ENCODE results near the gene EMP2.

DNA sequence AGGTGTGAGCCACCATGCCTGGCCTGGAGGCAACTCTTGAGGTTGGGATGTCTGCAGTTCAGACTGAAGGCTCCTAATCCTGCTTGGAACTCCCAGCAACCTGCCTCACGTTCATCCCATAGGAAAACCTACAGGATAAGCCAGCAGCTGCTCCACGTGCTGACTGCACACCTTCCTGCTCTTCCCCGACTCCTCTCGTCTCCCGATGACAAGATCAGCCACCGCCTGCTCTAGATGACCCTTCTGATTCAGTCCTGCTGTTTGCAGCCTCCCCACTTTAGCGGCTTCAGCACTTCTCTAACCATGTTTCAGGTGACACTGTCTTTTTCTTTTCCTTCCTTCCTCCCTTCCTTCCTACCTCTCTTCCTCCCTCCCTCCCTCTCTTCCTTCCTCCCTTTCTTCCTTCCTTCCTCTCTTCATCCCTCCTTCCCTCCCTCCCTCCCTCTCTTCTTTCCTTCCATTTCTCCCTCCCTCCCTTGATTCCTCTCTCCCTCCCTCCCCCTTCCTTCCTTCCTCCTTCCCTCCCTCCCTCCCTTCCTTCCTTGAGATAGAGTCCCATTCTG lies 61.8 kb downstream of the EMP2 start:
- TF ChIP-seq POLR2A (IDR thresholded peaks at IDR 0.05) (no peak), EP300 (IDR thresholded peaks at IDR 0.05) (no peak), POLR2AphosphoS5 (IDR thresholded peaks at IDR 0.05) (no peak)
- TF ChIP-seq, protein P1, sequence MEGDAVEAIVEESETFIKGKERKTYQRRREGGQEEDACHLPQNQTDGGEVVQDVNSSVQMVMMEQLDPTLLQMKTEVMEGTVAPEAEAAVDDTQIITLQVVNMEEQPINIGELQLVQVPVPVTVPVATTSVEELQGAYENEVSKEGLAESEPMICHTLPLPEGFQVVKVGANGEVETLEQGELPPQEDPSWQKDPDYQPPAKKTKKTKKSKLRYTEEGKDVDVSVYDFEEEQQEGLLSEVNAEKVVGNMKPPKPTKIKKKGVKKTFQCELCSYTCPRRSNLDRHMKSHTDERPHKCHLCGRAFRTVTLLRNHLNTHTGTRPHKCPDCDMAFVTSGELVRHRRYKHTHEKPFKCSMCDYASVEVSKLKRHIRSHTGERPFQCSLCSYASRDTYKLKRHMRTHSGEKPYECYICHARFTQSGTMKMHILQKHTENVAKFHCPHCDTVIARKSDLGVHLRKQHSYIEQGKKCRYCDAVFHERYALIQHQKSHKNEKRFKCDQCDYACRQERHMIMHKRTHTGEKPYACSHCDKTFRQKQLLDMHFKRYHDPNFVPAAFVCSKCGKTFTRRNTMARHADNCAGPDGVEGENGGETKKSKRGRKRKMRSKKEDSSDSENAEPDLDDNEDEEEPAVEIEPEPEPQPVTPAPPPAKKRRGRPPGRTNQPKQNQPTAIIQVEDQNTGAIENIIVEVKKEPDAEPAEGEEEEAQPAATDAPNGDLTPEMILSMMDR (IDR thresholded peaks at IDR 0.05), result no peak
